Glutamatergic neuron (in vitro differentiated cells): ENCODE measurements around the gene KLHL1. TPM values are rescaled to one million over a fixed set of nuclear protein-coding genes. Genes with fewer than 3 reads are reported as not detected.

Experiments
- DNase-seq: peaks from one replicate; pipeline ENCODE4 v3.0.0; 2022
- H3K27ac Mint-ChIP-seq: one replicate; pipeline ENCODE4 v1.8.0; 2020; ENCODE audit warnings: mild to moderate bottlenecking, mixed read lengths, inconsistent platforms; ENCODE audit not compliant: unreplicated experiment
- H3K27me3 Mint-ChIP-seq: one replicate; pipeline ENCODE4 v1.8.0; 2020; ENCODE audit warnings: mild to moderate bottlenecking, moderate library complexity, mixed read lengths, inconsistent platforms; ENCODE audit not compliant: unreplicated experiment
- H3K36me3 Mint-ChIP-seq: one replicate; pipeline ENCODE4 v1.8.0; 2020; ENCODE audit warnings: mild to moderate bottlenecking, mixed read lengths, inconsistent platforms; ENCODE audit not compliant: unreplicated experiment
- H3K4me1 Mint-ChIP-seq: one replicate; pipeline ENCODE4 v1.8.0; 2020; ENCODE audit warnings: mild to moderate bottlenecking, low read depth, mixed read lengths, inconsistent platforms; ENCODE audit not compliant: unreplicated experiment
- H3K4me3 Mint-ChIP-seq: one replicate; pipeline ENCODE4 v1.8.0; 2020; ENCODE audit warnings: mild to moderate bottlenecking, mixed read lengths, inconsistent platforms; ENCODE audit not compliant: unreplicated experiment
- H3K9me3 Mint-ChIP-seq: one replicate; pipeline ENCODE4 v1.8.0; 2020; ENCODE audit warnings: mild to moderate bottlenecking, moderate library complexity, mixed read lengths, inconsistent platforms; ENCODE audit not compliant: unreplicated experiment
- CTCF ChIP-seq: fragments of 200-600 bp; sonication (generic); IDR thresholded peaks from one replicate; pipeline ENCODE4 v1.5.0; 2021; ENCODE audit not compliant: partially characterized antibody, unreplicated experiment
- total RNA-seq: library from RNA; stranded (reverse); fragmentation: NEBNext Ultra II Directional; extraction: Animal tissue kit (Norgen Biotek cat#: 25700); gene quantifications from one replicate; pipeline ENCODE4 v1.2.1, GENCODE V29; 2021; ENCODE audit not compliant: unreplicated experiment

KLHL1 gene
- total RNA-seq, 1 donor from 2014 or later = not detected

GRCh38 chr13:69947582-69947981 lies 160.7 kb downstream of the KLHL1 start:
- no peak overlapping the region for H3K27ac Mint-ChIP-seq
- no peaks in the 10 kb centered on the region for H3K4me1 Mint-ChIP-seq
- H3K4me3 Mint-ChIP-seq = no peak overlapping the region
- DNase-seq = no peak
- no peaks in the 10 kb centered on the region for H3K36me3 Mint-ChIP-seq
- no peaks in the 10 kb centered on the region for H3K9me3 Mint-ChIP-seq
- H3K27me3 Mint-ChIP-seq = no peaks in the 10 kb centered on the region
- TF ChIP-seq CTCF = no peak

GRCh38 chr13:69946511-69946910 lies 161.7 kb downstream of the KLHL1 start:
- no peak for DNase-seq
- H3K4me1 Mint-ChIP-seq = no peaks in the 10 kb centered on the region
- TF ChIP-seq CTCF = no peak

GRCh38 chr13:69935043-69935442 lies 173.2 kb downstream of the KLHL1 start:
- no peaks in the 10 kb centered on the region for H3K4me1 Mint-ChIP-seq
- TF ChIP-seq CTCF = peak; percentile 71
- no peaks in the 10 kb centered on the region for H3K9me3 Mint-ChIP-seq
- no peak overlapping the region for H3K27ac Mint-ChIP-seq
- DNase-seq = no peak
- no peaks in the 10 kb centered on the region for H3K36me3 Mint-ChIP-seq
- H3K4me3 Mint-ChIP-seq = no peak overlapping the region
- peaks cover 2% of the 10 kb centered on the region for H3K27me3 Mint-ChIP-seq

More at GRCh38 chr13:69946511-69946910, 161.7 kb downstream of the KLHL1 start:
- Mint-ChIP-seq H3K27ac (no peak overlapping the region), H3K4me3 (no peak overlapping the region), H3K36me3 (no peaks in the 10 kb centered on the region), H3K27me3 (no peaks in the 10 kb centered on the region), H3K9me3 (no peaks in the 10 kb centered on the region)

- no peak overlapping the region for H3K27ac Mint-ChIP-seq
- TF ChIP-seq CTCF = no peak
- no peaks in the 10 kb centered on the region for H3K4me1 Mint-ChIP-seq
- peaks cover 2% of the 10 kb centered on the region for H3K27me3 Mint-ChIP-seq
- H3K36me3 Mint-ChIP-seq = no peaks in the 10 kb centered on the region
- H3K4me3 Mint-ChIP-seq = no peak overlapping the region
- DNase-seq = no peak
- peaks cover 3% of the 10 kb centered on the region for H3K9me3 Mint-ChIP-seq
Measured at GRCh38 chr13:69928262-69928661, 180.0 kb downstream of the KLHL1 start.

GRCh38 chr13:69921156-69921555 lies 187.1 kb downstream of the KLHL1 start:
- Mint-ChIP-seq H3K36me3 (no peaks in the 10 kb centered on the region), H3K4me3 (peak overlapping the region; percentile 21), H3K4me1 (peaks cover 13% of the 10 kb centered on the region), H3K9me3 (peaks cover 3% of the 10 kb centered on the region), H3K27ac (peak overlapping the region; percentile 83), H3K27me3 (peaks cover 2% of the 10 kb centered on the region)
- TF ChIP-seq CTCF = no peak
- DNase-seq = no peak
